ENCODE results near the gene FOXF2.

The FOXF2 gene

DNA sequence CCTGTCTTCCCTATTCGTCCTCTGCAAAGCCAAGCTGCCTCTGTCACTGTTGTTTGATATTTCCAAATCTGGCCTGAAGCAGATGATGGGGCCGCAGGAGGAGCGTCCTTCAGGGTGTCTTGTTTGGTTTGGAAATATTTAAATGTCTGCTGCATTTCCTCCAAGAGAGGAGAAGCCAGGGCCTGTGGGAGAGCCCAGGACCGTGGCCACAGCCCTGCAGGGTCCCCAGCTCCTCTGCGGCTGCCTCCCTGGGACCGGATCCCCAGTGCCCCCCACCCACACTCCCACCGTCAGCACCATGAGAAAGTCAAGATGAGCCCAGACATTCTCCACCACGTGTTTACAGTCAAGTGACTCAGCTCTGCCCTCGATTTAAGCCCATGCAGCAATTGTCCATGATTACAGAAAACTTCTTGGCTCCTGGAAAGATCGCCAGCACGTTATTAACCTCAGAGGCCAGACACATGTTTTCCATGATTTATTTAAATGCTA, 18.2 kb downstream of the FOXF2 start:
- DNase-seq (ENCODE audit: low read depth in 2 of 2): no peak

DNA sequence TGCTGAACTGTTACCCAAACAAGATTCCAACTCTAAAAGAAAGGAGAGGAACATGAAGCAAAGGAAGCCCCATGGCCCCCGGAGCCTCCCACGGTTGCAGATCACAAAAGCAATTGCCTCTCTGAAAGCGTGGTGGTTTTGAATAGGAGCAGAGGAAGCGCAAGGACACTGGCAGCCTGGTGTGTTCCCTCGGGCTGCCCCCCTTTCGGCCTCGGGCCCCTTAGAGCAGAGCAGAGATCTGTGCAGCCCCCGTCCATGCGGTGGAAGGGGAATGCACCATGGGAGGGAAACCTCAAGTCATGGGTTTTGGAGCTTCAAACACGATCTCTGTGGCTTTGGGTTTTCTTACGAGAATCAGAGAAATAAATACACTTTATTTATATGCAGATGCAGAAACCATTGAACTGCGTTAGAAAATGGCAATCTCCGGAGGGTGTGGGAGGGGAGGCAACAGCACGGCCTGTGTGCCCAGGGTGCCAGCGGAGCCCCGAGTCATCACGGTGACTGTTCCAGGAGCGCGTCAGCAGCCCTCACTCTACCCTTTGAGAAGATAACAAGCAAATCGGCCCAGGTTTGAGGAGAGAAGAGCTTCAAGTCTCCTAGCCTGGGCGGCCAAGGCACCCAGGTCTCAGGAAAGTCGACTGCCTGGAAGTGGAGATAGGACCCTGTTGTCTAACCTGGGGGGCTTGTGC, 20.5 kb downstream of the FOXF2 start:
- no peak for DNase-seq (ENCODE audit: low read depth in 2 of 2)

DNA sequence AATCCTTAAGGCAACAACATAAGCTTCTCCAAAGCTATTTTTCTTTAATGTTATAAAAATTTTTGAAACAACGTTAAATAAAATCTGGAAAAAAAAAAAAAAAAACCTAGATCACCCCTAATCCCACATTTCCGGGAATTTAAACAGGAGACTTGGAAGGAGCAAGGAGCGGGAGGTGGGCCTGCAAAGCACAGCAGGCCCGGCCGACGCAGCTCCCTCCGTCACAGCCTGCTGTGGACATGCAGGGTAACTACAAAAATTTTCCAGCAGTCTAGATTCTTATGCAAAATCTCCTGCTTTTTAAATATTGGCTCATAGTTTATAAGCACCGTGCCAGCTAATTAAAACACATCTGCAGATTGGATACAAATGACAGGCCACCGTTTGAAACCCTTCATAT, 23.5 kb downstream of the FOXF2 start:
- DNase-seq (ENCODE audit: low read depth in 2 of 2): no peak

DNA sequence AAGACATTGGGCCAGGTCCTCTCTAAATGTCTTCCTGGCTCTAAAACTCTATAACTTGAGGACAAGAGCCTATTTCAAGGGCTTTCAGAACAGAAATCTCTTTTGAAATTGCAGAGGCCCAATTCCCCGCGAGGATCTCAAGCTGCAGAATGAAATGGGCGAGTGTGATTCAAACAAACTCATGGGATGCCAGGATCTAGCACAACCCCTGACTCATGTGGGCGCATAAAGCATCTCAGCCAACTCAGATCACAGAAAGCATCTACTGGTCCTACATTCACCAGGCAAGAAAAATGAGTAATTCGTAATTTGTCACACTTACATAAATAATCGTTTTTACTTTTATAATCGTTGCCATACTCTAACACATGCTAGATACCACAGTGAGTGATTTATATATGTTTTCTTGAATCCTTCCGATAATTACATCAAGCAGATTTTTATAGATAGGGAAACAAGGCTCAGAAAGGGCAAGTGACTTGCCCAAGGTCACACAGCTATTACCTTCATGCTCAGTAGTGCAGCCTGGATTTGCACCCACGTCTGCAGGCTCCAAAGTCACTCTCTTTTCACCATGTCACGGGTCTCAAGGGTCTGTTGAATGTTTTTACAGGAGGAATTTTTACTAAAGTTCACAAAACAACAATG, 26.2 kb downstream of the FOXF2 start:
- DNase-seq (ENCODE audit: low read depth in 2 of 2): no peak

DNA sequence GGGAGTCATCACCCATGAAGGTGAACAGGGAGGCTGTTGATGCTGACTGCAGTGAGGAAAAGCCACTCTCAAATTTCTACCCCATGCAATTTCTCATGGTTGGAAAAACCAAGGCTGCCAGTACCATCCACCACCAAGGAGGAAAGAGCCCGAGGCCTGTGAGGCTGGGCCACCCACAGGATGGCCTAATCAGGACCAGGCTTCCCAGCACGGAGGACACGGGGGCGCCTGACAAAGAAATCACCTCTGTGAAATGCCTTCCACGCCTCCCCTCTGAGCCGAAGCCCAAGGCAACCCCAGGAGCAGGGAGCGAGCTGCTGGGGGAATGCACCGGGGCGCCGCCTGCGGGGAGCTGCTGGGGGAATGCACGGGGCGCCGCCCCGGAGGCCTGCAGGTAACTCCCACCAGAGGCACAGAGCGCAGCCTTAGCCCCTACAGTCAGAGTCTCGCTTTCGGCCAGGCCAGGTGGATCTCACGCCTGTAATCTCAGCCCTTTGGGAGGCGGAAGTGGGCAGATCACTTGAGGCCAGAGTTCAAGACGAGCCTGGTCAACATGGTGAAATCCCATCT, 26.9 kb downstream of the FOXF2 start:
- DNase-seq (ENCODE audit: low read depth in 2 of 2): no peak

DNA sequence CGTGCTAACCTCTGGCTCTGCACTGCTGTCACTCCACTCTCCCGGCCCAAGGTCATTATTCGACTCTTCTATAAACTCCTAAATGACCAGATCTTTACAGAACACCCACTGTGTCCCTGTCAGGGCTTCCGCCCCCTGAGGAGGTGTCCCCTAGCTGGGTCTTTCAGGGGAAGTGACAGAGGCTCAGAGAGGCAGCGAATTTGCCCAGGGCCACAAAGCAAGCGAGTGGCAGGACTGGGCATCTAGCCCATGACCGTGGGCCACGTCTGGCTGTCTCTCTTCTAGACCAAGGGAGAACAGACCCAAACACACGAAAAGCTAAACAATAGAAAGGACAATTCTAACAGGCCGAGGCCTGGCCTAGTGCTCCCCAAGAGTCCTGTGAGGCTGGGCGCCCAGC, 27.4 kb downstream of the FOXF2 start:
- DNase-seq (ENCODE audit: low read depth in 2 of 2): no peak

DNA sequence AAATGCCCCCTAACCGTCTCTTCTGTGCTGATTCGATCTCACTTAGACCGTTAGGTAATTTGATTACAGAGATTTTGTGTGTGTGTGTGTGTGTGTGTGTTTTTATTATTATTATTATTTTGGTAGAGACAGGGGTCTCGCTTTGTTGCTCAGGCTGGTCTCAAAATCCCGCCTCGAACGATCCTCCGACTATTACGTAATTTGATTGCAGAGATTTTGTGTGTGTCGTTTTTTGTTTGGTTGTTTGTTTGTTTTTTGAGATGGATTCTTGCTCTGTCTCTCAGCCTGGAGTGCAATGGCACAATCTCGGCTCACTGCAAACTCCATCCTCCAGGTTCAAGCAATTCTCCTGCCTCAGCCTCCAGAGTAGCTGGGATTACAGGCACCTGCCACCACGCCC, 28.3 kb downstream of the FOXF2 start:
- DNase-seq (ENCODE audit: low read depth in 2 of 2): no peak

DNA sequence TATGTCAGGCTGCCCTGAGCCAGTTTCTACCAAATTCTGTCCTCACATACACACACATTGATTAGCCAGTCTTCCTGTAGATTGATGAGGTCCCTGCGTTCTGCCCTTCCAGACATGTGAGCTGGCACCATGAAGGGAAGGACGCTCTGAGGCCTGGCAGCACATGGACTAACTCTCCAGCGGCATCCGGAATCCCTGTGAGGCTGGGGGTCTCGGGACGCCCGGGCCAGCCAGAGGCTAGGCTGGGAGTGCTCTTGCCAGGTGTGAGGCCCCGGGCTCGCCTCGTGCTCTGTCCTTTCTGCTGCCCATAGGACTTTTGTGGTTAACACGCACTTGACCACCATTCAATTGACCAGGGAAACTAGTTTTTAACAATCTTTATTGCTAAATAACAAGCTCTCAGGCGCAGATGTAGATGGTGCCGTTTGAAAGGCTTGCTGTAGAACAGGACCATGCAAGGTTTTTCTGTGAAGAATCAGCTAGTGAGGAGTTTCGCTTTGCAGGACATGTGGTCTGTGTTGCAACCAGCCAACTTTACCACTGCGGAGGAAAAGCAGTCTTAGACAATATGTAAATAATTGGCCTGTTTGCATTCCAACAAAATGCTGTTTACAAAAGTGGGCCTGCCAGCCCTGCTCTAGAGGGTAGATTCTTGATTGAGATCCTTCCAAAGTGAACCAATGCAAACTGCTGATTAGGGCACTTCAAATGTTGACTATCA, 29.3 kb downstream of the FOXF2 start:
- no peak for DNase-seq (ENCODE audit: low read depth in 2 of 2)

DNA sequence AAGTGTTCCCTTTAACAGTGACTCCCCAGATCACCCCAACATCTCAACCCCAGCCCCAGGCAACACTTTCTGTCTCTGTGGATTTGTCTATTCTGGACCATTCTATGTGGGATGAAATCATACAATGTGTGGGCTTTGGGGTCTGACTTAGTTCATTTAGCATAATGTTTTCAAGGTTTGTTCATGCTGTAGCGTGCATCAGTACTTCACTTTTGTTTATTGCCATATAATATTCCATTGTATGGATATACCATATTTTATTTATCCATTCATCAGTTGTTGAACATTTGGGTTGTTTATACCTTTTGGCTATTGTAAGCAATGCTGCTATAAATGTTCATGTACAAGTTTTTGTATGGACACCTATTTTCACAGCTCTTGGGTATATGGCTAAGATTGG, 31.0 kb downstream of the FOXF2 start:
- DNase-seq (ENCODE audit: low read depth in 2 of 2): no peak

DNA sequence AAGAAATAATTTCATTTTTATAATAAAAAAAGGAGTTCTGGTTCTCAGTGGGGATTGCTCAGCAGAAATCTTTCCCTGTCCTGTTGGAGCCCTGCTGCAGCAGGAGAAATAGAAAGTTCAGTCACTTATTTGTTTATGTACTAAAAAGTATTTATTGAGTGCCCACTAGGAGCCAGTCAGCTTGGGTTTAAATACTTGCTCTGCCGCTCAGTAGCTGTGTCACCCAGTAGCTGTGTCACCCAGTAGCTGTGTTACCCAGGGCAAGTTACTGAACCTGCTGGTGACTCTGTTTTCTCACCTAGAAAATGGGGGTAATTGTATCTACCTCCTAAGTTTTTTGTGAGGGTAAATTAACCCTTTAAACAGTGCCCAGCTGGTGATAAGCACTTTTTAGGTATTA, 32.9 kb downstream of the FOXF2 start:
- DNase-seq (ENCODE audit: low read depth in 2 of 2): no peak

DNA sequence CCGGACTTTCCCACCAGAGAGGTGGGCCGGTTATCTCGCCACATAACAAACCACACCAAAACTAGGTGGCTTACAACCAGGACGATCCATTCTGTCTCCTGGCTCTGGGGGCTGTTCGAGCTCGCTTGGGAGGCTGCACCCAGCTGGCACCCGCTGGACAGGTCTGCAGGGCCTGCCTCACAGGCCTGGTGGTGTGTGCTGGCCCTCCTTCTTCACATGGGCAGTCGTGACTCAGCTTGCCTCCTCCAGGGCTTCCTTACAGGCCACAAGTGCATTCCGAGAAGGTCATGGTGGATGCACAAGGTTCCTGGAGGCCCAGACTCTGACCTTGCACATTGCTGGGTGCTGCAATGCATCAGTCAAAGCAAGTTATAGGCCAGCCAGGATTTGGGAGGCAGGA, 34.2 kb downstream of the FOXF2 start:
- no peak for DNase-seq (ENCODE audit: low read depth in 2 of 2)

DNA sequence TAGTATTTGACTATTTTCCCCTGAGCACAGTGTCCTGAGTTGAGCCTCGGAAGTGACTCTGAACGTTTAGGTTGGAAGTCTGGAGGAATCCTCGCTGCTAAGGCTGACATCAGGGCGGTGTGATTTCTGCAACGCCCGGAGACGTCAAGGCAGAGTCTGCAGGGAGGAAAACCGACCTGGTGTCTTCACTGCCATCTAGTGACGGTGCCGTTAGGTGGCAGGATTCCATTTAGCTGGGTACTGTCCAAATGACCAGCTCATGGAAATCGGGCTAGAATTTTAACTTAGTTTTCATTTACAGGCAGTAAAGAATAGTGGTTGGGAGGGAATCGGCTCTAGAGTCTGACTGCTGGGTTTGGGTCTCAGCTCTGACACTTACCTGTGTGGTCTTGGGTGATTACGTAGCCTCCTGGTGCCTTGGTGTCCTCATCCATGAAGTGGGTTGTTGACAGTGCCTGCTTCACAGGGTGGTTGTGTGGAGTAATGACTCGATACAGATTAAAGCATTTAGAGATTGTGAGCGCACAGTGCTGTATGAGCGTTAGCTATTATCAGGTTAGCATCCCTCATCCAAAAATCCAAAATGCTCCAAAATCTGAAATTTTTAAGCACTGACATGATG, 35.0 kb downstream of the FOXF2 start:
- peak in 1 of 2 experiments; percentile 13 for DNase-seq (ENCODE audit: low read depth in 2 of 2)

DNA sequence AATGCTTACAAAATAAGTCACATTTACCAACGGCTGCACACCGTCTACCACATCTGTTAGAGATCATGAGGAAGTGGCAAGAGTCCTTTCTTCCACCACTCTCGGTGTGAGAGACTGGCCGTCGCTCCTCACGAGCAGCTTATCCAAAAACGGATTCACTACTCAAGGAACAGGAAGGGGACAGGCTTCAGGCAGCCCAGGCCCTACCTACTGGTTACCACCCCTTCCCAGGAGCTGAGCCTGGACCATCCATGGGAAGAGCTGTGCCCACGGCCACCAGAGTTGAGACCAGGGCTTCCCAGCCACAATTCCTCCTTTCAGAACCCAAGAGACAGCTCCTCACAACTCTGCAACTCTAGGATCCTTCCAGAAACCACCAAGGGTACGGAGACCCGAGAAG, 37.0 kb downstream of the FOXF2 start:
- no peak for DNase-seq (ENCODE audit: low read depth in 2 of 2)

DNA sequence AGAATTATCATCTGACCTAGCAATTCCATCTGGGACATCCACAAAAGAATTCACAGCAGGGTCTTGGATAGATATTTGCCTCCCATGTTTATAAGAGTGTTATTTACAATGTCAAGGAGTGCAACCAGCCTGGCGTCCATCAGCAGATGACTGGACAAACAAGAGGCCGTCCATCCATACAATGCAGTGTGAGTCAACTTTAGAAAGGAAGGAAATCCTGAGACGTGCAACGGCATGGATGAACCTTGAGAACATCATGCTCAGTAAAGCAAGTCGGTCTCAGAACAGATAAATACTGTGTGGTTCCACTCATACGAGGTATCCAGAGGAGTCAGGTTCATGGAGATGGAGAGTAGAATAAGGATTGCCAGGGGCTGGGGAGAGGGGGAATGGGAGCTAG, 46.4 kb downstream of the FOXF2 start:
- no peak for DNase-seq (ENCODE audit: low read depth in 2 of 2)

DNA sequence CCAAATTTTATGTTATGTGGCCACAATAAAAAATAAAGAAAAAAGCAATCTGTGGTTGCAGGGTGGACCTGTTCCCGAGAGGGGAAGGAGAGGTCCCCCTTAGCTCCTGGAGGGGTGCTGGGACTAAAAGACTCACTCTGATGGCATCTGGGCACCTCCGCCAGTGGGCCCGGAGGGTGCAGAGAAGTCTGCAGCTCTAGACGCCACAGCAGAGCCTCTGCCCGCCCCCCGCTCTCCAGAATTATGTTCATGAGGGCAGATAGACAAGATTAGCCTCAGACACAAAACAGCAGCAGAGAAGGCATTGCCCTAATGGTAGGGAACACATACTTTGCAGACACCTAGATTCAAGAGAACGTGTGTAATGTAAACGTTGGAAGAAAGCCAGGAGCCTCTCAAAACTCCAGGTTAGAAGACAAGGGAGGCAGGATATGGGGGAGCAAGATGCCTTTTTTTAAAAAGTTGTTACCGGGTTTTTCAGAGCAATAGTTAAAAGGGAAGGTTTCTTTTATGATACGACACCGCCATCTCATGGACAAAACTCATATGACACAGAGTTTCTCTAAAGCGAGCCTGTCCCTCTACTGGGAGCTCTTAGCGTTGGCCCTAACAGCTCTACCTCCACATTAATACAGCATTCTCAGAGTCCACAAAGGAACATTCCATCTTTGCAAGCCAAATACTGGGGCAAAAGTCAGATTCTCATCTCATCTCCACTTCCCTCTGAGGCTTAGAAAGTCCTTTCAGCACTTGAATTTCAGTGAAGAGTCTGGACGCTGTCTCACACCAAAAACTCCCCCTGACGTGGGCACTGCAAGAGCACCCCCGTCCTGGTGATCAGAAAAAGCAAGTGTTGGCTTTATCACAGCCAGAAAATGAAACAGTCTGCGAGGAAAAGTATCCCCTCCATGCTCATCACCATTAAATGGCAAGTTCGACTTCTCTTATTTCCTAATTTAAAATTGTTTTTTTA, 47.2 kb downstream of the FOXF2 start:
- DNase-seq (ENCODE audit: low read depth in 2 of 2): peak; percentile 19 to 33

DNA sequence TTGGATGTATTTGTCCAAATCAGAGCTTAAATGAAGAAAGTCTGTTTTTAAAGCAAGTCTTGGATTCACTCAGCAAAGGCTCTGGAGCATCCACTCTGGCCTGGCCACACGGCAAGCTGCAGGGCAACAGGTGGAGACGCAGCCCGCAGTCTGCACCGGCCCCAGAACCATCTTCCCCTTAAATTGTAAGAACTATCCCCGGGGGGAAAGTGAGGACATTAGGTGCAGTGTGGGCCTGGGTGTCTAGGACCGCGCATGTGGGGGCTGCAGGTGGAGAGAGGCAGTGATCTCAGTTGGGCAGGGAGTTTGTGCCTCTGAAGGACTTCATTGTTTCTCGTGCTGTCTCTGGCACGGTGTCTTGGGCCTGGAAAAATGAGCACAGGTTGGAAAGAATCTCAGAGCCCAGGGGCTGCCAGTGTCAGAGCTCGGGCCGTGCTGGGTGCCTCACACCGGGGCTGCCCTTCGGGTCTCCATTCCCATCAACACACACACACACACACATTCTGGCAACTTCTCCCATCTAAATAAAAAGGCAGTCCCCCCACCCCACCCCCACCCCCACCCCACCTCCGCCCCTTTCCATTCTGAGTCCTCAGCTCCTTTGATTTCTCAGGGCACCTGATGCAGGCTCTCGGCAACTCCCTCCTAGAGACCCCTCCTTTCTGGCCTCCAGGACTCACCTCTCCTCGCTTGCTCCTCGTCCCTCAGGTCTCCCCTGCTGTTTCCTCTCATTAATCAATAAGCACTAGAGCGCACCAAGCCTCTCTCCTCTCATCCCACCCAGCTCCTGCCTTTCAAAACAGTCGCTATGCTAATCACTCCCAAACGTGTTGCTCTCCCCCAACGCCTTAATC, 48.4 kb downstream of the FOXF2 start:
- no peak for DNase-seq (ENCODE audit: low read depth in 2 of 2)

DNA sequence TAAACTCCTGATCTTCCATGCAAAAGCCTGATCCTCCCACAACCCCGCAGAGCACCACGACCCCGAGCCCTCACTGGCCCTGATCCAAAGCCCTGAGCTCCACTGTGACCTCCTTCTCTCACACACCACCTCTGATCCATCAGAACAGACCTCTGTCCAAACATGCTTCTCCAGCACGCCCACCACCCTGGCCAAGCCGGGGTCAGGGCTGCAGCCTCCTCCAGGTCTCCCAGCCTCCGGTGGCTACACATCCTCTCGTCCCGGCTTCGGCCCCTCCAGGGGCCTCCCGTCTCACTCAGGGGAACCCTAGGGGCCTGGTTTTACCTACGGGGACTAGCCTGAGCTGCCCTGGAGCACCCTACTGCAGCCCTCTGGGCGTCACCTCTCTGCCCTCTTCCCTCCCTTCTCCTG, 49.1 kb downstream of the FOXF2 start:
- DNase-seq (ENCODE audit: low read depth in 2 of 2): no peak

DNA sequence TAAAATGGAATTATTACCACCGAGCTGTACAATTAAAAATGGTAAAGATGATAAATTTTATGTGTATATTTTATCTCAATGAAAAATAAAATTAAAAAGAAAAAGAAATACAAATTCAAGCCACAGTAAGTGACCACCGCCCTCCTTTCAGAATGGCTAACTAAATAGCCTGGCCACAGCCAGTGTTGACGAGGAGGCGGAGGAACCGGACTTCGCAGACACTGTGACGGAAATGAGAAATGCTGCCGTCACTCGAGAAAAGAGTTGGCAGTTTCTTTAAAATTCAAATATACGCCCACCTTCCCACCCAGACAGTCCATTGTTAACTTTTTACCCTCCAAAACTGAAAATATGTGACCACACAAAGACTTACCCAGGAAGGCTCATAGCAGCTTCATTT, 50.0 kb downstream of the FOXF2 start:
- DNase-seq (ENCODE audit: low read depth in 2 of 2): no peak

DNA sequence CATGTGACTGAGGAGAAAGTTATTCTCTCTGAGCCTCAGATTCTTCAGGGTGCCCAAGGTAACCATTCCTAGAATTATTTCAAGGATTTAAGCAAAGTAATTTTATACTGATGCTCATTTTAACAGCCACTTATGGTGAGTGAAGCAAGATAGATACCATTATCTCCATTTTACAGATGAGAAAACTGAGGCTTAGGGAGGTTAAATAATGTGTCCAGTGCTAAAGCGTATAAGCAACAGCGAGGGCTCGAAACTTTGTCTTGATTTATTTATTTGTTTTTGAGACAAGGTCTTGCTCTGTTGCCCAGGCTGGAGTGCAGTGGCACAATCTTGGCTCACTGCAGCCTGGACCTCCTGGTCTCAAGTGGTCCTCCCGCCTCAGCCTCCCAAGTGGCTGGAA, 53.6 kb downstream of the FOXF2 start:
- DNase-seq (ENCODE audit: low read depth in 2 of 2): no peak

All from fibroblast of skin of left biceps (primary cell).